Stimulated activated CD4-positive, alpha-beta T cell treated with anti-CD3 and anti-CD28 coated beads, Interleukin-12 subunit alpha, Interleukin-12 subunit beta, amount 100 ng/mL, for 24 hours (primary cell): ENCODE results near the gene SNED1.

Experiments
- DNase-seq, 2 experiments: peaks; one replicate each; pipeline ENCODE4 v3.0.0-alpha.2; 2020; ENCODE audit warnings: low read depth in 2 of 2

Gene SNED1

DNA sequence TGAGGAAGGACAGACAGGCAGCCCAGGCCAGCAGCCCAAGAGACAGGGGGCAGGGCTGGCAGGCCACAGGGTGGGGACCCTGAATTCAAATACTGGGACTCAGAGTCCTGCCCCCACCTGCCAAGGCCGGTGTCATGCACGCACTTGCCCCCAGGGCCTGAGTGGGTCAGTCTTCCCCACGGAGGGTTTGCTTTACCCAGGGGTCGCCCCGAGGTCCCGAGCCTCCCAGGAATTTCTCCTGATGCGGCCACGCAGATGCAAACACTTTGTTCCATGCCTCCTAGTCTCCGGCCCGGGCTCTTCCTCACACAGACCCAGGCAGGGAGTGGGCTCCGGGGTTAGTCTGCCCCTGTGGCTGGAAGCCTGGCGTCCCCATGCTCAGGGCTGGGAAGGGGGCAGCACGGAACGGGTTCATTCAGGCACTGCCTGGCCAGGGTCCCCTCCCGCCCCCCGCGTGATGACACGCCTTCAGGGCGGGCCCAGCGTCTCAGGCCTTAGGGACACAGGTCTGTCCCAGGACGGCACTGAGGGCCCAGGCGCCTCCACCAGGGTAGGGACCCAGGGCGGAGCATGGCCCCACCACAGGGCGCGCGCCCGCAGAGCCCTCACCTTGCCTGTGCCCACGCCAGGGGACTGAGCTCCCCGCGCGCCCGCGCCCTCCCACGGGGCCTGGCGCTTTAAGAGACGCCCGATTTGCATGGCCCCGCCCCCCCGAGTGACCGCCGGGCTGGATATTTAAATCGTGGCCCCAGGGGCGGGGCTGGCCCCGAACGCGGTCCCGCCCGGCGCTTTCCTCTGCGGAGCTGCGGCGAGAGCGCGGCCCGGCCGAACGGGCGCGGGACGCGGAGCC lies at the start of gene SNED1:
TSS of gene SNED1 (plus strand) at position 763 of the 850 bp plus-strand sequence. CDS start 220 bp downstream, outside the sequence.
- peak in 1 of 2 experiments; percentile 51 for DNase-seq

DNA sequence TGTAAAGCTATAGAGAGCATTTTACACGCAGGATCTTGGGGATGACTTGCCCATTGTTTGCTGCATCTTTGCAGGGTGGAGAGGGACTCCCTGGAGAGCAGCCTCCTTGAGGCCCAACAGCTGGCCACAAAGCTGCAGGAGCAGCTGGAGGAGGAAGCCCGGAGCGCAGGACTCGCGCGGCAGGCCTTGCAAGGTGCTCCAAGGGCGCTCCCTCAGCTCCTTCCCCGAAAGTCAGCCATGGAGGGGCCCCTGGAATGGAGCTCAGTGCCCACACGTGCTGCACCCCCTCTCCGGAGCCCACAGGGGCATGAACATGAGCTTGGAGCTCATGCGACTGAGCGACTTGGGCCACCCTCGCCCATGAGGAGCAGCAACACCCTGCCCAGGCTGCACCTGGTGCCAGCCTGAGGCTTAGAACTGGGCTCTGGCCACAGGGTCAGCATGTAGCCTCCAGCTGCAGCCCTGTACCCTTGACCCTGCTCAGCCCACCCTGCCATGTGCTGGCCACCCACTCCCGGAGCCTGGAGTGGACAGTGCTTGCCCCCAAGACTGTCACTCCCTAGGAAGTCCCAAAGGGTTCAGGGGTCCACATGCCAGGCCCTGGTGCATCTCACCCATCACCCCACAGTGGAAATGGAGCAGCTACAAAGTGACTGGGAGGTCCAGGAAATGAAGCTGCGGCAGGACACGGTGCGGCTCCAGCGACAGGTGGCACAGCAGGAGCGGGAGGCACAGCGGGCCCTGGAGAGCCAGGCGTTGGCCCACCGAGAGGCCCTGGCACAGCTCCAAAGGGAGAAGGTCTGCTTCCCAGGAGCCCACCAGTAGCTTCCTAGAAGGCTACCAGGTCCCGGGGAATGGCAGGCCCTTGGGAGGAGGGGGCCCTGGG lies 49.3 kb upstream of the SNED1 start:
- DNase-seq: no peak

DNA sequence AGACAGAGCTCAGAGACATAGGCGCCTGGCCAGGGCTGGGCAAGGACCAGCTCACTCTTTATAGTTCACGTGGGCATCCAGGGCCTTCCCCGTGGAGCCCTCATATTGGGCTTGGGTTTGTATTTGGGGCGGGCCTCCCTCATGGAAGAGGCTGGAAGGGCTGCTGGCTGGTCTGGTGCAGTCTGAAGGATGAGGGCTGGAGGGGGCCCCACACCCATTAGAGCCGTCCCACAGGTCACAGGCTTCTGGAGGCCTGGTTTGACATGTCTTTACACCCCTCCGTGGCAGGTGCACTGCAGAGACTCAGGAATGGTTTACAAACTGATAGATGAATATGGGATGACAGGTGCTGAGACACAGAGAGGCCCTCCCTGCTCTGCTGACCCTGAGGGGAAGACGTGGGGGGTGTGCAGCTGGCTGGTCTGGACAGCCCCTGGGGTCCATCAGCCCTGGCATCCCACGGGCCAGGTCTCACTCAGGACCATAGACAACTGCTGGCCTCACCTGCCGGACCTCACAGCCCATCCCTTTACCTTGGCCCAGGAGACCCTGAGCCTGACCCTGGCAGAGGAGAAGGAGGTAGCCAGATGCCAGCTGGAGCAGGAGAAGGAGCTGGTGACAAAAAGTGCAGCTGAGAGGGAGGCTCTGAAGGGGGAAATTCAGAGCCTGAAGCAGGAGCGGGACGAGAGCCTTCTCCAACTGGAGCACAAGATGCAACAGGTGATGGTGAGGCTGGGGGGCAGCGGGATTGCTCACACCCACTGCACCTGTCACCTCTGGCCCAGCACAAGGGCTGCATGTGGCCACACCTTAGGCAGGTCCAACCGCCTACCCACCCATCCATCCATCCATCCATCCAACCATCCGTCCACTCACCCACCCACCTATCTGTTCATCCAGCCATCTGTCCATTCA lies 48.4 kb upstream of the SNED1 start:
- DNase-seq: no peak

DNA sequence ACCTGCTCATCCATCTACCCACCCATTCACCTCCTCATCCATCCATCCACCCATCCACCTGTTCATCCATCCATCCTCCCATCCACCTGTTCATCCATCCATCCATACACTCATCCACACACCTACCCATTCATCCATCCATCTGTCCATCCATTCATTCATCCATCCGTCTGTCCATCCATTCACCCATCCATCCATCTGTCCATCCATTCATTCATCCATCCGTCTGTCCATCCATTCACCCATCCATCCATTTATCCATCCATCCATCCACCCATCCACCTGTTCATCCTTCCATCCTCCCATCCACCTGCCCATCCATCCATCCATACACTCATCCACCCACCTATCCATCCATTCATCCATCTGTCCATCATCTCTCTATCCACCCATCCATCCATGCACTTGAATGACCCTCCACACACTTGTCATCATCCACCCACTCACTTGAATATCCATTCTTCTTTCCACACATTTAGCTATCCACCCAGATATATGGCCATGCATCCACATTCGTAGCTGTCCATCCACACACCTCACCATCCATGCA lies 47.3 kb upstream of the SNED1 start:
- no peak for DNase-seq

DNA sequence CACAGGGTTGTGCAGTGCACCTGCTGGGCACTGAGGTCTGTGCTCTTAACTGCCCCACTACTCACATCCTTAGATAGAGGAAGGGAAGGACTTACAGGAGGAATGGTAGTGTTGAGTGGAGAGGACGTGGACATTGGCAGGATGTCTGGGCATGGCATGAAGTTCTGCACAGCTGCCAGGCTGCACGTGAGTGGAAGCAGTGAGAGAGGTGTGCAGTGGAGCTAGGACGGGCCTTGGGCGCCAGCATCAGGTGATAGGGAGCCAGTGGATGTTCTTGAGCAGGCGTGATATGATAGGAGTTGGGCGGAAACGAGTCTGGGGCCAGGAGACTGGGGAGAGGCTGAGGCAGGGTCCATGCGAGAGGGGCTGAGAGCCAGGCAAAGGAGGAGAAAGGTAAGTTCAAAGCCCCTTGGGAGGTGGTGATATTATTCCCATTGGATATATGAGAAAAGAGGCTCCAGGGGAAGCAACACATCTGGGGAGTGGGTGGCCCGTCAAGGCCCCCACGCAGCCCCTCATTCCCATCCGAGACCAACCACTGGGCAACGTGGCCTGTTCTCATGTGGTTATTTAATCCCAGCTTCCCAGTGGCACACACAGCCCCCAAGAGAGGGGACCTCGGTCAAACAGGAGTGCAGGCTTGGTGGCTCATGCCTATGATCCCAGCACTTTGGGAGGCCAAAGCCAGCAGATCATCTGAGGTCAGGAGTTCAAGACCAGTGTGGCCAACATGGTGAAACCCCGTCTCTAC lies 45.7 kb upstream of the SNED1 start:
- no peak for DNase-seq

DNA sequence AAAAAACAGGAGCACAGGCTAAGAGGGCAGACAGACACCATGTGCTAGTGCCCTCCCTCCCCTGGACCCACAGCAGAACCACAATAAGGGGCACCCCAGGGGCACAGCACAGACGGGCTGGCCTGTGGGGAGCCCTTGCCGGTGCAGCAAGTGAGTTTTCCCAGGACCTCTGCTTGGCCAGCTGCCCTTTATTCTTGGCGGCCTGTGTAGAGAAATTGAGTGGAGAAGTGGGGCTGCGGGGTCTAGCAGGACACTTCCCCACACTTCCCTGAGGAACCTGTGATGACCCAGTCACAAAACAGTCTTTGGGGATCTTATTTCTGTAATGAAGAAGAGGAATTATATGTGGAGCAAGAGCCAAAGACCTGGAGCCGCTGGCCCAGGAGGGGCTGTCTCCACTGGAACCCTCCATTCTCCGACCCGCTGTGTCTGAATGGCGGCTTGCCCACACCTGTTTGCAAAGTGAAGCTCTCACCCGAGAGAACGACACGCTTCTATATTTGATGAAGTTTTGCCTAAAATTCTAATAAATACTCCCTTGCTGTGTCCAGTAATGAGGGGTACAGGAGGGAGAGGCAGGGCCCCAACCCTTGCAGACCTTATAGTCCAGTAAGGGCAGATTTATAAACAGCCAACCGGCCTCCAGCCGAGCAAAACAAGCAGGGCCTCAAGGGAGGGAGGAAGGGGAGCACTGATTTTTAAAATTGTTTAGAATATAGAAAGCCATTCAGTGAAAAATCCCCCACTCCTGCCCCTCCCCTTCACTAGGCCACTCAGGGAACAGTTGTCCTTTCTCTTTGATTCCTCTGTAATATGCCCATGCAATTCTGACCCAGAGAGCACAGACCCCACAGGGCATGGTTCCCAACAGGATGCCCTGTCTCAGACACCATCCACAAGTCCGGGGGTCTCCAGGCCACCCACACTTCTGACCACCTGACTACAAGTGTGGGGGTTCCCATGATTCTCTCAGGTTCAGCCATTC lies 44.7 kb upstream of the SNED1 start:
- no peak for DNase-seq

DNA sequence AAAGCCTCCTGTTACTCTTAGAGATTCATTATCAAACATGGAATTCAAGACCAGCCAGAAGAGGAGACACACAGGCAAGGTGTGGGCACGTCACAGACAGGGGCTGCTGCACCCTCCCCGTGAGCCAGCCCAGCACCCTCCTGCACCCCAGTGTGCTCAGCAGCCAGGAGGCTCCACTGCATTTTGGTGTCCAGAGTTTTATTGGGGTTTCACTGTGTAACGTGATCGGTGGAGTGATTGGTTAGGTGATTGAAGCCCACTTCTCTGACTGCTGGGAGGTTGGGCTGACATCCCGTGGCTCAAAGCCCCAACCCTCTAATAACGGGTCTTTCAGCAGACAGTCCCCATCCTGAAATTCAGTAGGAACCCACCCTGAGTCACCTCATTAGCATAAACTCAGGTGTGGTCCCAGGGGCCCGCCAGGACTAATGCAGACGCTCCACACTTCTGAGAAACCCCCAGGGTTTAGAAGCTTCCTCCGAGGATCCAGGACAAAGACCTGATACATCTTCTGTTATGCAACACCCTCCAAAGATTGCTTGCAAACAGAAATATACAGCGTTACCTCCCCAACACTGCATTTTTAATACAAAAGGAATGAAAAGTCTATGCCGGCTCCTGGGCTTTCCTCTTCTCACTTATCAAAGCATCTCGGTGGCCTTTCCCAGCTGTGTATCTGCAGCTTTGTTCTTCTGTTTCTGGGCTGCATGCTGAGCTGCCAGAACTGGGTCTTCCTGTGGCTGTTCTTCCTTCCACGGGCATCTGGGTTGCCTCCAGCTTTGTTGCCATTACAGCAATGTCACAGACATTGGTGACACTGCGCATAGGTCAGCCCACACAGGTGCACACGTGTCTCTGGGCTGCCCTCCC lies 43.7 kb upstream of the SNED1 start:
- no peak for DNase-seq

DNA sequence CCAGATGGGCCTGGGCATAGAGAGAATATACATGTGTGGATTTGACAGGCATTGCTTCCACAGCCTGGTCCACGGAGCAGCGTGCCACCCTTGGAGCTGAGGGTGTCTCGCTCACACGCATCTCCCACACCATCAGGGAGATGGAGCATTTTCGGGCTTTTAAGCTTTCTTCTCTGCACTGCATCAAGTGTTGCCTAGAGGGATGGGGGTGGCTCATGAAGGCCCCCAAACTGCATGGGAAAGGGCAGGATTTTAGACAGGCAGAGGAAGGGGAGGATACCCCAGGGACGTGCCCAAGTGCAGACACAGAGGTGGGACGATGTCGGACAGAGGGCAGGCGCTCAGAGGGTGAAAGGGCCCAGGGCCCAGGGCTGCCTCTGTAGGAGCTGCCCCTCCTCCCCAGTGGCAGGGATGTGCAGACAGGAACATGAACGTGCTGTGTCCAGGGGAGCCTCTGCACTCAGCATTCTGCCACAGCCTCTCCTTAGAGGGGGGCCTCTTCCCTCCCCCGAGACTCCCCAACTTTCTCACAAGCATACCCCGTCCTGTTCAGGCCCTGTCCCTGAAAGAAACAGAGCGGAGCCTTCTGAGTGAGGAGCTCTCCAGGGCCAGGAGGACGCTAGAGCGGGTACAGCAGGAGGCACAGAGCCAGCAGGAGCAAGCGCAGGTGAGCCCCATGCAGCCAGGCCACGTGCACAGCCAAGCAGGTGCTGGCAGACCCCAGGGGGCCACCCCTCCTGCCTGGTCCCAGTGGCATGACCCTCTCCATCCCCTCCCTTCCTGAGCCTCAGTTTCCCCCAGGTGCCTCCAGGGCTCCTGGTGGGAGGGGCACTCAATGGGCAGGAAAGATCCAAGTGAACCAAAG lies 42.9 kb upstream of the SNED1 start:
- no peak for DNase-seq

DNA sequence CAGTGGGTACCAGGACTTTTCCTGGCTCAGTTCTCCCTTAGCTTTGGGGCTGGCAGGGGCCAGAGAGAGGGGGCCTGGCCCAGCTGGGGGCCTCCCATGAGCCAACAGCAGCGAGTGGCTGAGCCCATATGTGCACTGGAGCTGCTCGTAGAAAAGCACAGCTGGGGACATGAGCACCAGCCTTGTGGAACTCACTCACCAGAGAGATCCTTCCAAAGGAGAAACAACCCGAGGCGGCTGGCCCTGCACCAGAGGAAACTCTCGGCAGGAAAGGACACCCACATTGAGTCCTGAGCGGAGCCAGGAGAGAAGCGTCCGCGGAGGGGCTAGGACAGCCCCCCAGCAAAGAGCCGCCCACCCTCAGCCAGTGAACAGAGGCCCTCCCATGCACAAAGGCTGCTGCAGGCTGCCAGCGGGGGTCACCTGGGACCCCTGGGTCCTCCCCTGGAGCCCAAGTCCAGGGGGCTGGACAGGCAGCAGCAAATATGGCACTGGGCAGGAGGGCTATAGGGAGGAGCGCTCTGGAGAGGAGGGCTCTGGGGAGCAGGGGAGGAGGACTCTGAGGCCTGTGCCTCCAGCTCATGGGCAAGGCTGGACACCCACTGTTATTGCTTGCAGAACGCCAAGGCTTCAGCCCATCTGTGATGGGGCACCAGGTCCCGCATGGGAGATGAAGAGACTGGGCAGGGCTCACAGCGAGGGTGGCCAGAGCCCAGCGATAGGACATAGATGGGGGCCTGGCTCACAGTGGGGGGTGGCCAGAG lies 42.1 kb upstream of the SNED1 start:
- DNase-seq: no peak

DNA sequence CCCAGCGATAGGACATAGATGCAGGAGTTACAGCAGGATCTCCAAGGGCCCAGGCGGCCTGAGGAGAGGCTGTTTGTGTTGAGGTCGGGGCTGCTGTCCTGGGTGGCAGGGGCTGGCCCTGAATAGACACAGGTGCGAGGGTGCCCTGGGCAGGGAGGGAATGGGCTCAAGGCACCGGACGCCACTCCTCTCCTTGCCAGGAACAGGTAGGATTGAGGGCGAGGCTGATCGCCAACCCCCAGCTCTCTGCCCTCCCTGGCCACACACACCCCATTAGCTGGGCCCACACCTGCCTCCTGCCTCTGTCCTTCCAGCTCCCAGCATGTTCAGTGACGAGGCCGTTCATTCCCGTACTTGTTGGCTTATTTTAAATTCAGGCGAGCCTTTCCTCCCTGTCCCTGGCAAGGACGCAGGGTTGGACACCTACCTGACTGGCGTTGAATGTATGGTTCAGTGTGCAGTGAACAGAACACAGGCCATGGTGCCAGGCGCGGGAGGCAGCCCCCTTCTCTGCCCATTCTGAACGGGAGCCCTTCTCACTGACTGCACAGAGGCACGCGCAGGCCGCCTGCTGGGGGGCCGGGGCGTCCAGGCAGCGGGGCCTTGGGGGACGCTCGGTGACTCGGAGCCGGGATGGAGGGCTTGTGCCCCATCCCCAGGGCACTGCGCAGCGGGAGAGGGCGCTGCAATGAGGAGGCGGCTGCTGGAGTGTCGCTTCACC lies 41.3 kb upstream of the SNED1 start:
- DNase-seq: no peak

DNA sequence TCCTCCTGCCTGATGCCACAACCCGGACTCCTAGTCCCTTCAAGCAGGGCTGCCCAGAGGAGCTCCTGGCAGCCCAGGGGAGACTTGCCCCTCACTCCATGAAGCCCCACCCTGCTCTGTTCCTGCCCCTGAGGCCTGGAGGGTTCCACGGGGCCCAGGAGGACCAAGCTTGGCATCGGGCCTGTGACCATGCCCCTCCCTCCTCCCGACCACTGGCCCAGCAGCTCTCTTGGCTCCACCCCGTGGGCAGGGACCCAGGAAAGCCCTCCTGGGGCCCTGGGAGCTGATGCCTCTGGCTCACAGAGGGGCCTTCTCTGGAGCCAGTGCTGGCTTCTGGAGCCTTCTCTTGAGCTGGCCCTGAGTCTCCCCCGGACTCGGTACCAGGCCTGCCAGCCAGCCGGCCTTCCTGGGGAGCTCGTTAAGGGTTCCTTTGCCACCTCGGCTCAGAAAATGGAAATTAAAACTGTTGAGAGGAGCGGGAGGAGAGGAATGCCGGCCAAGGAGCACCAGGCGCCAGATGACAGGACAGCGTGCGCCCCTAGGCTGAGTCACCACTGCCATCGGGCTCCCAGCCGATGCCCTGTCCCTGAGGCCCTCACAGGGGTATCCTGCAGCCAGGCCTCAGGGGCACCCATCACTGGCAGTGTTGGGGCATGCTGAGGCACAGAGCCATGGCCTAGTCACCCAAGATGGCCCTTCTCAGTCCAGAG lies 40.6 kb upstream of the SNED1 start:
- DNase-seq: no peak

DNA sequence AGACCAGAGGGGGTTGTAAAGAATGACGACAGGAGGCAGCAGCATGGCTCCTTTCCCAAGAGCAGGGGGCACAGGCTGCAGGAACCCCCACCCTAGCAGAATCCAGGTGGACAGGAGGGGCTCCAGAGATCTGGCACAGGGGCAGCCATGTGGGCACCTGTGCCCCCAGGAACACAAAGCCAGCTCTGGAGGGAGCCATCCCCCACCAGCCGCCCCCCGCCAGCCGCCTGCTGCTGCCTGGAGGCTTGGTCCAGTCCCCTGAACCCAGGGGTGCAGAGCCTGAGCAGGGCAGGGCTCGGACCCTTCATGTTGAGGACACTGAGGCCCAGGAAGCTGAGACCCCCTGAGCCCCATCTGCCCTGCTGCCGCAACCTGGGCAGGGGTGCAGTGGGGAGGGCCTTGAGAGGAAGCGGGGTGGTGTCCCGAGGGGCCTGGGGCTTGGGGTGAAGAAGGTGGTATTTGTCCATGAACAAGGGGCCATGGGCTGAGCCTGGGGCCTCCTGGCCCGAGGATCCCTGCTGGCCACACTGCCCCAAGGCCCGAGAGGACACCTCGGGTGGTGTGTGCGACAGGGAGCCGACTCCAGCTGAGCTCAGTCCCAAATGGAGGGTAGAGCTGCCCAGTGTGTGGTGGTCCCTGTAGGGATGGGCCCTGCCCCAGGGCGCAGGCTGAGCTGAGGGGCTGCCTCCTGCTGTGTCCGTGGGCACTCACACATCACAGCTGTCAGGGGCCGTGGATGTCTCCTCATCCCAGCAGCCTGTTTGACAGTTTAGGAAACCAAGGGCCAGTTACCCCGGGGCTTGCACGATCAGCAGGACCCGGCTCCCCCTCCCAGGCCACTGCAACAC lies 39.8 kb upstream of the SNED1 start:
- DNase-seq: no peak

DNA sequence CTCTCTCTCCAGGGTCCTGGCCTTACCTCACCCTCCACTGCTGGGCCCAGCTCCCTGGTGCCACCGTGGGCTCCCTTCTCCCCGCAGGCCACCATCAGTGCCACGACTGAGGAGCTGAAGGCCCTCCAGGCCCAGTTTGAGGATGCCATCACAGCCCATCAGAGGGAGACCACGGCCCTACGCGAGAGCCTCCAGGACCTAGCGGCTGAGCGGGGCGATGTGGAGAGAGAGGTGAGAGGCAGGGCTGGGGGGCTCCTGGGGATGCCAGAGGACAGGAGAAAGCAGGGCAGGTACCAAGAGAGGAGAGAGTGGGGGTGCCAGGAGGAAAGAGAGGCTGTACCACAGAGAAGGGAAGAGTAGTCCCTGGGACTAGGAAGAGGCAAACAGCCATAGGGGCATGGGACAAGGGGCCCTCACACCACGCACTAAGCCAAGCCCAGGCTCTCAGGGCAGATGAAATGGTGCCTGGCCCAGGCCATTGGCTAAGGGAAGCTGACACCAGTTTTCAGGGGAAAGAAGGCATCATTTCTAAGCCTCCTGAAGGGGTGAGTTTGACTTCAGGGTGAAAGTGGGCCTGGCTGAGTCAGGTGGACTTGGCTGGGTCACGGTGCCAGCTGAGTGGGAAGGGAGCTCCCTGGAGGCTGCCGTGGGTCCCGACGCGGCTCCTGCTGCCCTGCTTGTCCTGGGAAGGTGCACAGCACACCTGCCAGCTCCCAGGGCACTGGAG lies 39.0 kb upstream of the SNED1 start:
- DNase-seq: no peak

DNA sequence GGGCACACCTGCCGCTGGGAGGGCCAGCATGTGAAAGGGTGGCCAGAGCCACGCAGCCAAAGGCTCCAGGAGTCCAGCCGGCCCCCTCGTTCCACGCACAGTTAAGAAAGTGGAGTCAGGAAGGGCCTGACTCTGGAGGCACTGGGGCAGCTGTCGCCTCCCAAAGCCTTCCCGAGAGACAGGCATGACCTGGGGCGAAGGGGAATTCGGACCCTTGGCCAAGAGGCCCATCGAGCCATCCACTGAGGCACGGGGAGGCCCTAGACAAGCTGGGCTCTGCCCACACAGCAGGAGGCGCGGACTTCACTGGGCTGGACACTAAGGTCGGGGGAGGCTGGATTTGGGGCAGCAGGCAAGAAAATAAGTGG lies 38.5 kb upstream of the SNED1 start:
- DNase-seq: no peak
